Kidney epithelial cell (primary cell): ENCODE measurements around the gene FGF9. TPM values are rescaled to one million over a fixed set of nuclear protein-coding genes. Genes with fewer than 3 reads are reported as not detected.

ENCODE experiments used
- DNase-seq: peaks from one replicate; pipeline ENCODE4 v3.0.0-alpha.2; 2010; ENCODE audit warnings: low read depth
- H3K27me3 ChIP-seq: 2 replicates; pipeline ENCODE4 v1.6.0; 2011; ENCODE audit warnings: low read length; ENCODE audit not compliant: control insufficient read depth, insufficient read depth
- H3K36me3 ChIP-seq: 2 replicates; pipeline ENCODE4 v1.5.1; 2011; ENCODE audit warnings: low read length; ENCODE audit not compliant: control insufficient read depth, insufficient read depth
- H3K4me3 ChIP-seq: 2 replicates; pipeline ENCODE4 v1.5.1; 2011; ENCODE audit warnings: low read depth, mild to moderate bottlenecking, control low read depth, low read length
- total RNA-seq: library from RNA; depleted of rRNA; stranded (reverse); fragments of >200 nt; gene quantifications from 2 replicates; pipeline ENCODE4 v1.2.3, GENCODE V29; 2015
- TF ChIP-seq, protein P1 (sequence below): IDR thresholded peaks from 2 replicates; pipeline ENCODE4 v1.5.1; 2011; ENCODE audit warnings: mild to moderate bottlenecking, moderate library complexity, low read length, control low read depth, inconsistent platforms; ENCODE audit not compliant: insufficient read depth, poor library complexity, severe bottlenecking

The FGF9 gene
- total RNA-seq, 1 donor from 2014 or later: 0.33 TPM

- no peak for DNase-seq
- TF ChIP-seq, protein P1, sequence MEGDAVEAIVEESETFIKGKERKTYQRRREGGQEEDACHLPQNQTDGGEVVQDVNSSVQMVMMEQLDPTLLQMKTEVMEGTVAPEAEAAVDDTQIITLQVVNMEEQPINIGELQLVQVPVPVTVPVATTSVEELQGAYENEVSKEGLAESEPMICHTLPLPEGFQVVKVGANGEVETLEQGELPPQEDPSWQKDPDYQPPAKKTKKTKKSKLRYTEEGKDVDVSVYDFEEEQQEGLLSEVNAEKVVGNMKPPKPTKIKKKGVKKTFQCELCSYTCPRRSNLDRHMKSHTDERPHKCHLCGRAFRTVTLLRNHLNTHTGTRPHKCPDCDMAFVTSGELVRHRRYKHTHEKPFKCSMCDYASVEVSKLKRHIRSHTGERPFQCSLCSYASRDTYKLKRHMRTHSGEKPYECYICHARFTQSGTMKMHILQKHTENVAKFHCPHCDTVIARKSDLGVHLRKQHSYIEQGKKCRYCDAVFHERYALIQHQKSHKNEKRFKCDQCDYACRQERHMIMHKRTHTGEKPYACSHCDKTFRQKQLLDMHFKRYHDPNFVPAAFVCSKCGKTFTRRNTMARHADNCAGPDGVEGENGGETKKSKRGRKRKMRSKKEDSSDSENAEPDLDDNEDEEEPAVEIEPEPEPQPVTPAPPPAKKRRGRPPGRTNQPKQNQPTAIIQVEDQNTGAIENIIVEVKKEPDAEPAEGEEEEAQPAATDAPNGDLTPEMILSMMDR: no peak
- H3K27me3 ChIP-seq: no peaks in the 10 kb centered on the region
- no peak overlapping the region for H3K4me3 ChIP-seq
- no peaks in the 10 kb centered on the region for H3K36me3 ChIP-seq
Measured at GRCh38 chr13:21691928-21692327, 21.1 kb downstream of the FGF9 start.

GRCh38 chr13:21694831-21695230 is 24.0 kb downstream of the FGF9 start:
- DNase-seq: no peak
- TF ChIP-seq, protein P1: no peak
- H3K36me3 ChIP-seq: no peaks in the 10 kb centered on the region
- H3K27me3 ChIP-seq: no peaks in the 10 kb centered on the region
- no peak overlapping the region for H3K4me3 ChIP-seq

GRCh38 chr13:21695546-21695945 is 24.7 kb downstream of the FGF9 start:
- TF ChIP-seq, protein P1: no peak
- no peak for DNase-seq
- Histone ChIP-seq H3K36me3 (no peaks in the 10 kb centered on the region), H3K27me3 (no peaks in the 10 kb centered on the region), H3K4me3 (no peak overlapping the region)

- Histone ChIP-seq H3K36me3 (no peaks in the 10 kb centered on the region), H3K27me3 (no peaks in the 10 kb centered on the region), H3K4me3 (no peak overlapping the region)
- TF ChIP-seq, protein P1: no peak
- DNase-seq: no peak
Measured at GRCh38 chr13:21696865-21697448, 26.1 kb downstream of the FGF9 start.

GRCh38 chr13:21698817-21699679 is 28.2 kb downstream of the FGF9 start:
- no peak overlapping the region for H3K4me3 ChIP-seq
- no peak for DNase-seq
- TF ChIP-seq, protein P1: no peak
- no peaks in the 10 kb centered on the region for H3K36me3 ChIP-seq
- no peaks in the 10 kb centered on the region for H3K27me3 ChIP-seq
